Measurements from ENCODE around the gene ADARB2.
"Not testable (repeated sequence)": the region's sequence is repeated elsewhere in the genome, so short reads cannot be mapped to it uniquely, and the experiment has no call there.

Gene ADARB2

GRCh38 chr10:1402016-1402770 is 335.1 kb downstream of the ADARB2 start:
- no peak for DNase-seq

GRCh38 chr10:1401071-1401965 is 336.0 kb downstream of the ADARB2 start:
- DNase-seq = no peak

GRCh38 chr10:1400101-1401070 is 336.9 kb downstream of the ADARB2 start:
- no peak for DNase-seq

GRCh38 chr10:1399431-1400100 is 337.8 kb downstream of the ADARB2 start:
- no peak for DNase-seq

GRCh38 chr10:1398626-1399410 is 338.5 kb downstream of the ADARB2 start:
- no peak for DNase-seq

GRCh38 chr10:1398116-1398515 is 339.2 kb downstream of the ADARB2 start:
- DNase-seq = not testable (repeated sequence)

- DNase-seq = no peak
These were observed 341.1 kb downstream of the ADARB2 start for GRCh38 chr10:1396297-1396635.

GRCh38 chr10:1395481-1396296 is 341.6 kb downstream of the ADARB2 start:
- DNase-seq = no peak

GRCh38 chr10:1395025-1395480 is 342.3 kb downstream of the ADARB2 start:
- no peak for DNase-seq

GRCh38 chr10:1394155-1394912 is 343.0 kb downstream of the ADARB2 start:
- no peak for DNase-seq

GRCh38 chr10:1393481-1393880 is 343.8 kb downstream of the ADARB2 start:
- no peak for DNase-seq

- no peak for DNase-seq
These were observed 345.2 kb downstream of the ADARB2 start for GRCh38 chr10:1392127-1392526.

- no peak for DNase-seq
These were observed 347.1 kb downstream of the ADARB2 start for GRCh38 chr10:1390200-1390599.

GRCh38 chr10:1384026-1384425 is 353.3 kb downstream of the ADARB2 start:
- DNase-seq = no peak

GRCh38 chr10:1382711-1383110 is 354.6 kb downstream of the ADARB2 start:
- DNase-seq = no peak

- DNase-seq = no peak
These were observed 356.0 kb downstream of the ADARB2 start for GRCh38 chr10:1381339-1381738.

GRCh38 chr10:1380088-1380671 is 357.1 kb downstream of the ADARB2 start:
- DNase-seq = no peak

- DNase-seq = no peak
These were observed 357.7 kb downstream of the ADARB2 start for GRCh38 chr10:1379601-1380000.

GRCh38 chr10:1378473-1378872 is 358.9 kb downstream of the ADARB2 start:
- DNase-seq = no peak
